ENCODE measurements around the gene CFAP99.

CFAP99 gene

GRCh38 chr4:2478229-2478628 lies 59.5 kb downstream of the CFAP99 start:
- DNase-seq: no peak

- no peak for DNase-seq
Observed at GRCh38 chr4:2480649-2481048, 61.9 kb downstream of the CFAP99 start.

- DNase-seq: no peak
Observed at GRCh38 chr4:2482192-2482591, 63.4 kb downstream of the CFAP99 start.

GRCh38 chr4:2482693-2483092 lies 63.9 kb downstream of the CFAP99 start:
- no peak for DNase-seq

- no peak for DNase-seq
Observed at GRCh38 chr4:2483237-2483636, 64.5 kb downstream of the CFAP99 start.

- DNase-seq: no peak
Observed at GRCh38 chr4:2484185-2484584, 65.4 kb downstream of the CFAP99 start.

GRCh38 chr4:2484993-2485392 lies 66.2 kb downstream of the CFAP99 start:
- no peak for DNase-seq

- no peak for DNase-seq
Observed at GRCh38 chr4:2485956-2486355, 67.2 kb downstream of the CFAP99 start.

GRCh38 chr4:2486981-2487380 lies 68.2 kb downstream of the CFAP99 start:
- DNase-seq: no peak

- no peak for DNase-seq
Observed at GRCh38 chr4:2487632-2488031, 68.9 kb downstream of the CFAP99 start.

- no peak for DNase-seq
Observed at GRCh38 chr4:2489081-2489805, 70.5 kb downstream of the CFAP99 start.

GRCh38 chr4:2489841-2490552 lies 71.2 kb downstream of the CFAP99 start:
- no peak for DNase-seq

GRCh38 chr4:2492970-2493369 lies 74.2 kb downstream of the CFAP99 start:
- DNase-seq: no peak

- no peak for DNase-seq
Observed at GRCh38 chr4:2494992-2495391, 76.2 kb downstream of the CFAP99 start.

GRCh38 chr4:2497324-2497723 lies 78.6 kb downstream of the CFAP99 start:
- no peak for DNase-seq

GRCh38 chr4:2497931-2498330 lies 79.2 kb downstream of the CFAP99 start:
- no peak for DNase-seq

- DNase-seq: no peak
Observed at GRCh38 chr4:2500547-2500946, 81.8 kb downstream of the CFAP99 start.

- DNase-seq: no peak
Observed at GRCh38 chr4:2501034-2501594, 82.4 kb downstream of the CFAP99 start.

- DNase-seq: no peak
Observed at GRCh38 chr4:2503809-2504208, 85.1 kb downstream of the CFAP99 start.

- no peak for DNase-seq
Observed at GRCh38 chr4:2507259-2507658, 88.5 kb downstream of the CFAP99 start.

GRCh38 chr4:2507855-2508254 lies 89.1 kb downstream of the CFAP99 start:
- DNase-seq: no peak

GRCh38 chr4:2510351-2511259 lies 91.8 kb downstream of the CFAP99 start:
- DNase-seq: no peak

GRCh38 chr4:2511645-2512131 lies 92.9 kb downstream of the CFAP99 start:
- no peak for DNase-seq
